K562 (cell line): Measurements from ENCODE around the gene COQ10B. TPM values are rescaled to one million over a fixed set of nuclear protein-coding genes. Genes with fewer than 3 reads are reported as not detected.

Experiments used
- C11orf30 ChIP-seq: fragments of 450-650 bp; IDR thresholded peaks from 2 replicates; pipeline ENCODE4 v1.6.1; 2016; ENCODE audit warnings: low read depth, mild to moderate bottlenecking
- DDX20 ChIP-seq: fragments of 450-650 bp; IDR thresholded peaks from 2 replicates; pipeline ENCODE4 v1.6.1; 2016; ENCODE audit warnings: missing genetic modification characterization, low read depth, mild to moderate bottlenecking, missing compliant biosample characterization, moderate library complexity
- EP400 ChIP-seq: fragments of 450-650 bp; IDR thresholded peaks from 2 replicates; pipeline ENCODE4 v1.6.1; 2017; ENCODE audit warnings: antibody characterized with exemption, mild to moderate bottlenecking, moderate library complexity
- ERF ChIP-seq: fragments of 450-650 bp; formaldehyde crosslinking; IDR thresholded peaks from 2 replicates; pipeline ENCODE4 v1.4.0; 2020; ENCODE audit warnings: mild to moderate bottlenecking, mixed read lengths
- FUS ChIP-seq: fragments of 200-400 bp; formaldehyde crosslinking; optimal IDR thresholded peaks from 2 replicates; pipeline ENCODE3; 2017; ENCODE audit warnings: low read depth, low read length
- TEAD1 ChIP-seq, 2 experiments: fragments of 450-650 bp in 1 of 2; sonication (generic) in 1 of 2; formaldehyde crosslinking; IDR thresholded peaks; 2 replicates each; pipeline versions ENCODE4 v1.4.0 to v1.8.0; 2020 to 2022; ENCODE audit warnings: mild to moderate bottlenecking in 2 of 2, missing genetic modification reagents in 1 of 2
- ZBTB8A ChIP-seq: fragments of 450-650 bp; IDR thresholded peaks from 2 replicates; pipeline ENCODE4 v1.6.1; 2018; ENCODE audit warnings: mild to moderate bottlenecking, moderate library complexity; ENCODE audit not compliant: partially characterized antibody
- polyA plus RNA-seq, 8 experiments: library from polyadenylated mRNA; depleted of rRNA in 4 of 8; stranded (reverse) in 5 of 8; unstranded in 3 of 8; fragments of >200 nt; fragmentation: Nextera tagmentation in 2 of 8; fragmentation: Illumina TruSeq in 1 of 8; extraction: Ambion mirVana in 2 of 8; extraction: Trizol in 1 of 8; gene quantifications; 2 replicates each; pipeline versions ENCODE4 v1.2.1 to v1.2.3, GENCODE V29; 2011 to 2014; ENCODE audit warnings: inconsistent platforms in 1 of 8, missing spikeins in 1 of 8
- total RNA-seq, 7 experiments: library from RNA; depleted of rRNA in 6 of 7; stranded (reverse); fragments of >200 nt in 6 of 7; fragmentation: Illumina TruSeq in 2 of 7; extraction: Trizol in 2 of 7; gene quantifications; 2 replicates each; pipeline versions ENCODE4 v1.2.1 to v1.2.3, GENCODE V29; 2011 to 2021; ENCODE audit warnings: low replicate concordance in 1 of 7
- TF ChIP-seq, protein P1 (sequence below): fragments of 250-450 bp; sonication (Bioruptor Pico); IDR thresholded peaks from 2 replicates; pipeline ENCODE4 v1.4.0; 2020
- TF ChIP-seq, protein P2 (sequence below): fragments of 250-450 bp; sonication (Bioruptor Pico); IDR thresholded peaks from 2 replicates; pipeline ENCODE4 v1.4.0; 2020; ENCODE audit warnings: mild to moderate bottlenecking, moderate library complexity, borderline replicate concordance
- TF ChIP-seq, protein P3 (sequence below): sonication (generic); formaldehyde crosslinking; IDR thresholded peaks from 2 replicates; pipeline ENCODE4 v1.8.1; 2023; ENCODE audit warnings: mild to moderate bottlenecking, missing genetic modification reagents
- TF ChIP-seq, protein P4 (sequence below): fragments of 250-450 bp; sonication (Bioruptor Pico); IDR thresholded peaks from 2 replicates; pipeline ENCODE4 v1.5.0; 2021
- TF ChIP-seq, protein P5 (sequence below), 2 experiments: fragments of 450-650 bp; IDR thresholded peaks; 2 replicates each; pipeline ENCODE4 v1.6.1; 2016

The COQ10B gene
- total and polyA plus RNA-seq, 9 of the 15 experiments (the other 6 are each of a cell fraction or from before 2014, with no cell fraction given), result 3.1 to 13.1 (median 7.7) TPM

DNA sequence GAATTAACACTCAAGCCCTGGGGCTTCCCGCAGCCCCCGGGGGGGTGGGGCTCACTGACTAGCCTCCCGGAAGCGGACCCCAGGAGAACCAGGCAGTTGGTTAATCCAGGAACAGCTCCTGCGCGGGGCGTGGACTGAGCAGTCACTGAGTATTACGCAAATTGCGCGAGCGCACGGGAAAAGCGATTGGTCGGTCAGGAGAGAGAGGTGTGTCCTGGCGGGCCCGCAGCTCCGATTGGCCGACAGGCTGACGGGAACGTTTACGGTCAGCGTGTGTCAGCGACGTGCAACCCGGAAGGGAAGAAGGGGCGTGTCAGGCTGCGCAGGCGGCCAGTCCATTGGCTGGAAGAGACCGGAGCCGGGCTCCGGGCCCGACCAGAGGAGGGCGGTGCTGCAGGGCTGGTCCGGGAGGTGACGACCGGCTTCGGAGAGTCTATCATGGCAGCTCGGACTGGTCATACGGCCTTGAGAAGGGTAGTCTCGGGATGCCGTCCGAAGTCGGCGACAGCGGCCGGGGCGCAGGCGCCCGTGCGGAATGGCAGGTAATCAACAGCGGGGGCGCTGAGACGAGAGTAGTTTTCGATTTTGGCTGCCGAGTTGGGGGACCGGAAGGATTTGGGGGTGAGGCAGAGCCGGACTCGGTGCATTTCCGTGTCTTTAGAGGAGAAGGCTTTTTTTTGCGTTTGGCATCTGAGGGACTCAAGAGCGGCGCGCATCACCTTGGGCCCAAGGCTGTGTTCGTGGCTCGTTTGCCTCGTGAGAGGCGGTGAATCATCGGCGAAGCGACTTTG lies at the start of gene COQ10B (continued):
- TF ChIP-seq, protein P1, sequence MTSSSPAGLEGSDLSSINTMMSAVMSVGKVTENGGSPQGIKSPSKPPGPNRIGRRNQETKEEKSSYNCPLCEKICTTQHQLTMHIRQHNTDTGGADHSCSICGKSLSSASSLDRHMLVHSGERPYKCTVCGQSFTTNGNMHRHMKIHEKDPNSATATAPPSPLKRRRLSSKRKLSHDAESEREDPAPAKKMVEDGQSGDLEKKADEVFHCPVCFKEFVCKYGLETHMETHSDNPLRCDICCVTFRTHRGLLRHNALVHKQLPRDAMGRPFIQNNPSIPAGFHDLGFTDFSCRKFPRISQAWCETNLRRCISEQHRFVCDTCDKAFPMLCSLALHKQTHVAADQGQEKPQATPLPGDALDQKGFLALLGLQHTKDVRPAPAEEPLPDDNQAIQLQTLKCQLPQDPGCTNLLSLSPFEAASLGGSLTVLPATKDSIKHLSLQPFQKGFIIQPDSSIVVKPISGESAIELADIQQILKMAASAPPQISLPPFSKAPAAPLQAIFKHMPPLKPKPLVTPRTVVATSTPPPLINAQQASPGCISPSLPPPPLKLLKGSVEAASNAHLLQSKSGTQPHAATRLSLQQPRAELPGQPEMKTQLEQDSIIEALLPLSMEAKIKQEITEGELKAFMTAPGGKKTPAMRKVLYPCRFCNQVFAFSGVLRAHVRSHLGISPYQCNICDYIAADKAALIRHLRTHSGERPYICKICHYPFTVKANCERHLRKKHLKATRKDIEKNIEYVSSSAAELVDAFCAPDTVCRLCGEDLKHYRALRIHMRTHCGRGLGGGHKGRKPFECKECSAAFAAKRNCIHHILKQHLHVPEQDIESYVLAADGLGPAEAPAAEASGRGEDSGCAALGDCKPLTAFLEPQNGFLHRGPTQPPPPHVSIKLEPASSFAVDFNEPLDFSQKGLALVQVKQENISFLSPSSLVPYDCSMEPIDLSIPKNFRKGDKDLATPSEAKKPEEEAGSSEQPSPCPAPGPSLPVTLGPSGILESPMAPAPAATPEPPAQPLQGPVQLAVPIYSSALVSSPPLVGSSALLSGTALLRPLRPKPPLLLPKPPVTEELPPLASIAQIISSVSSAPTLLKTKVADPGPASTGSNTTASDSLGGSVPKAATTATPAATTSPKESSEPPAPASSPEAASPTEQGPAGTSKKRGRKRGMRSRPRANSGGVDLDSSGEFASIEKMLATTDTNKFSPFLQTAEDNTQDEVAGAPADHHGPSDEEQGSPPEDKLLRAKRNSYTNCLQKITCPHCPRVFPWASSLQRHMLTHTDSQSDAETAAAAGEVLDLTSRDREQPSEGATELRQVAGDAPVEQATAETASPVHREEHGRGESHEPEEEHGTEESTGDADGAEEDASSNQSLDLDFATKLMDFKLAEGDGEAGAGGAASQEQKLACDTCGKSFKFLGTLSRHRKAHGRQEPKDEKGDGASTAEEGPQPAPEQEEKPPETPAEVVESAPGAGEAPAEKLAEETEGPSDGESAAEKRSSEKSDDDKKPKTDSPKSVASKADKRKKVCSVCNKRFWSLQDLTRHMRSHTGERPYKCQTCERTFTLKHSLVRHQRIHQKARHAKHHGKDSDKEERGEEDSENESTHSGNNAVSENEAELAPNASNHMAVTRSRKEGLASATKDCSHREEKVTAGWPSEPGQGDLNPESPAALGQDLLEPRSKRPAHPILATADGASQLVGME (CRISPR knock-in tag), result 0 out of 2 replicates have a peak, but pooled peaks have one; percentile 12
- TF ChIP-seq ZBTB8A (no peak), EP400 (peak; percentile 93), ERF (CRISPR knock-in tag) (0 out of 2 replicates have a peak, but pooled peaks have one; percentile 37), DDX20 (tag) (no peak), FUS (no peak), C11orf30 (peak; percentile 54; the same call in 1 of the 2 replicates), TEAD1 (CRISPR knock-in tag; IDR thresholded peaks at IDR 0.05) (no peak)
- TF ChIP-seq, protein P2, sequence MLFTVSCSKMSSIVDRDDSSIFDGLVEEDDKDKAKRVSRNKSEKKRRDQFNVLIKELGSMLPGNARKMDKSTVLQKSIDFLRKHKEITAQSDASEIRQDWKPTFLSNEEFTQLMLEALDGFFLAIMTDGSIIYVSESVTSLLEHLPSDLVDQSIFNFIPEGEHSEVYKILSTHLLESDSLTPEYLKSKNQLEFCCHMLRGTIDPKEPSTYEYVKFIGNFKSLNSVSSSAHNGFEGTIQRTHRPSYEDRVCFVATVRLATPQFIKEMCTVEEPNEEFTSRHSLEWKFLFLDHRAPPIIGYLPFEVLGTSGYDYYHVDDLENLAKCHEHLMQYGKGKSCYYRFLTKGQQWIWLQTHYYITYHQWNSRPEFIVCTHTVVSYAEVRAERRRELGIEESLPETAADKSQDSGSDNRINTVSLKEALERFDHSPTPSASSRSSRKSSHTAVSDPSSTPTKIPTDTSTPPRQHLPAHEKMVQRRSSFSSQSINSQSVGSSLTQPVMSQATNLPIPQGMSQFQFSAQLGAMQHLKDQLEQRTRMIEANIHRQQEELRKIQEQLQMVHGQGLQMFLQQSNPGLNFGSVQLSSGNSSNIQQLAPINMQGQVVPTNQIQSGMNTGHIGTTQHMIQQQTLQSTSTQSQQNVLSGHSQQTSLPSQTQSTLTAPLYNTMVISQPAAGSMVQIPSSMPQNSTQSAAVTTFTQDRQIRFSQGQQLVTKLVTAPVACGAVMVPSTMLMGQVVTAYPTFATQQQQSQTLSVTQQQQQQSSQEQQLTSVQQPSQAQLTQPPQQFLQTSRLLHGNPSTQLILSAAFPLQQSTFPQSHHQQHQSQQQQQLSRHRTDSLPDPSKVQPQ (CRISPR knock-in tag), result no peak
- TF ChIP-seq, protein P3, sequence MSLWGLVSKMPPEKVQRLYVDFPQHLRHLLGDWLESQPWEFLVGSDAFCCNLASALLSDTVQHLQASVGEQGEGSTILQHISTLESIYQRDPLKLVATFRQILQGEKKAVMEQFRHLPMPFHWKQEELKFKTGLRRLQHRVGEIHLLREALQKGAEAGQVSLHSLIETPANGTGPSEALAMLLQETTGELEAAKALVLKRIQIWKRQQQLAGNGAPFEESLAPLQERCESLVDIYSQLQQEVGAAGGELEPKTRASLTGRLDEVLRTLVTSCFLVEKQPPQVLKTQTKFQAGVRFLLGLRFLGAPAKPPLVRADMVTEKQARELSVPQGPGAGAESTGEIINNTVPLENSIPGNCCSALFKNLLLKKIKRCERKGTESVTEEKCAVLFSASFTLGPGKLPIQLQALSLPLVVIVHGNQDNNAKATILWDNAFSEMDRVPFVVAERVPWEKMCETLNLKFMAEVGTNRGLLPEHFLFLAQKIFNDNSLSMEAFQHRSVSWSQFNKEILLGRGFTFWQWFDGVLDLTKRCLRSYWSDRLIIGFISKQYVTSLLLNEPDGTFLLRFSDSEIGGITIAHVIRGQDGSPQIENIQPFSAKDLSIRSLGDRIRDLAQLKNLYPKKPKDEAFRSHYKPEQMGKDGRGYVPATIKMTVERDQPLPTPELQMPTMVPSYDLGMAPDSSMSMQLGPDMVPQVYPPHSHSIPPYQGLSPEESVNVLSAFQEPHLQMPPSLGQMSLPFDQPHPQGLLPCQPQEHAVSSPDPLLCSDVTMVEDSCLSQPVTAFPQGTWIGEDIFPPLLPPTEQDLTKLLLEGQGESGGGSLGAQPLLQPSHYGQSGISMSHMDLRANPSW (CRISPR knock-in tag), result 0 out of 2 replicates have a peak, but pooled peaks have one; percentile 61
- TF ChIP-seq, protein P4, sequence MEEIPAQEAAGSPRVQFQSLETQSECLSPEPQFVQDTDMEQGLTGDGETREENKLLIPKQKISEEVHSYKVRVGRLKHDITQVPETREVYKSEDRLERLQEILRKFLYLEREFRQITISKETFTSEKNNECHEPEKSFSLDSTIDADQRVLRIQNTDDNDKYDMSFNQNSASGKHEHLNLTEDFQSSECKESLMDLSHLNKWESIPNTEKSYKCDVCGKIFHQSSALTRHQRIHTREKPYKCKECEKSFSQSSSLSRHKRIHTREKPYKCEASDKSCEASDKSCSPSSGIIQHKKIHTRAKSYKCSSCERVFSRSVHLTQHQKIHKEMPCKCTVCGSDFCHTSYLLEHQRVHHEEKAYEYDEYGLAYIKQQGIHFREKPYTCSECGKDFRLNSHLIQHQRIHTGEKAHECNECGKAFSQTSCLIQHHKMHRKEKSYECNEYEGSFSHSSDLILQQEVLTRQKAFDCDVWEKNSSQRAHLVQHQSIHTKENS (CRISPR knock-in tag), result no peak
- TF ChIP-seq, protein P5, sequence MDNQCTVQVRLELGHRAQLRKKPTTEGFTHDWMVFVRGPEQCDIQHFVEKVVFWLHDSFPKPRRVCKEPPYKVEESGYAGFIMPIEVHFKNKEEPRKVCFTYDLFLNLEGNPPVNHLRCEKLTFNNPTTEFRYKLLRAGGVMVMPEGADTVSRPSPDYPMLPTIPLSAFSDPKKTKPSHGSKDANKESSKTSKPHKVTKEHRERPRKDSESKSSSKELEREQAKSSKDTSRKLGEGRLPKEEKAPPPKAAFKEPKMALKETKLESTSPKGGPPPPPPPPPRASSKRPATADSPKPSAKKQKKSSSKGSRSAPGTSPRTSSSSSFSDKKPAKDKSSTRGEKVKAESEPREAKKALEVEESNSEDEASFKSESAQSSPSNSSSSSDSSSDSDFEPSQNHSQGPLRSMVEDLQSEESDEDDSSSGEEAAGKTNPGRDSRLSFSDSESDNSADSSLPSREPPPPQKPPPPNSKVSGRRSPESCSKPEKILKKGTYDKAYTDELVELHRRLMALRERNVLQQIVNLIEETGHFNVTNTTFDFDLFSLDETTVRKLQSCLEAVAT (IDR thresholded peaks at IDR 0.05), result peak; percentile 52 to 70; a peak in 2 of 4 replicates
